Endodermal cell (in vitro differentiated cells): ENCODE results near the gene IER2. TPM values are rescaled to one million over a fixed set of nuclear protein-coding genes. Genes with fewer than 3 reads are reported as not detected.

Experiments
- DNase-seq: peaks from one replicate; pipeline ENCODE4 v3.0.0-alpha.2; 2017
- H3K27ac ChIP-seq: 2 replicates; pipeline ENCODE4 v1.5.1; 2013; ENCODE audit warnings: mild to moderate bottlenecking, low read depth, low read length, moderate library complexity
- H3K27me3 ChIP-seq: 2 replicates; pipeline ENCODE4 v1.6.1; 2013; ENCODE audit warnings: mild to moderate bottlenecking, low read length, moderate library complexity; ENCODE audit not compliant: insufficient read depth, control insufficient read depth, poor library complexity, severe bottlenecking
- H3K36me3 ChIP-seq: 2 replicates; pipeline ENCODE4 v1.7.0; 2013; ENCODE audit warnings: mild to moderate bottlenecking, low read length, moderate library complexity; ENCODE audit not compliant: control insufficient read depth, insufficient read depth
- H3K4me1 ChIP-seq: one replicate; pipeline ENCODE4 v1.7.0; 2013; ENCODE audit warnings: low read length; ENCODE audit not compliant: control insufficient read depth, insufficient read depth
- H3K4me3 ChIP-seq: 2 replicates; pipeline ENCODE4 v1.5.1; 2013; ENCODE audit warnings: mild to moderate bottlenecking, low read length, moderate library complexity
- H3K9ac ChIP-seq: 2 replicates; pipeline ENCODE4 v1.6.1; 2013; ENCODE audit warnings: mild to moderate bottlenecking, low read length, moderate library complexity; ENCODE audit not compliant: poor library complexity, severe bottlenecking; ENCODE audit errors: extremely low read depth
- H3K9me3 ChIP-seq: 2 replicates; pipeline ENCODE4 v1.6.1; 2013; ENCODE audit warnings: mild to moderate bottlenecking, low read length, moderate library complexity; ENCODE audit not compliant: control insufficient read depth
- H3K27ac Mint-ChIP-seq: 2 replicates; pipeline ENCODE4 v1.8.0; 2020; ENCODE audit warnings: mixed read lengths
- H3K27me3 Mint-ChIP-seq: 2 replicates; pipeline ENCODE4 v1.8.0; 2021; ENCODE audit warnings: mild to moderate bottlenecking, mixed read lengths; ENCODE audit not compliant: insufficient read depth
- H3K36me3 Mint-ChIP-seq: 2 replicates; pipeline ENCODE4 v1.8.0; 2020; ENCODE audit warnings: low read depth, mixed read lengths
- H3K4me1 Mint-ChIP-seq: 2 replicates; pipeline ENCODE4 v1.8.0; 2020; ENCODE audit warnings: mixed read lengths
- H3K4me3 Mint-ChIP-seq: 2 replicates; pipeline ENCODE4 v1.8.0; 2020; ENCODE audit warnings: mild to moderate bottlenecking, moderate library complexity, mixed read lengths
- H3K9me3 Mint-ChIP-seq: 2 replicates; pipeline ENCODE4 v1.8.0; 2020; ENCODE audit warnings: mild to moderate bottlenecking, mixed read lengths
- CTCF ChIP-seq: fragments of 200-600 bp; sonication (generic); conservative IDR thresholded peaks from 2 replicates; pipeline ENCODE4 v1.5.0; 2021; ENCODE audit warnings: antibody characterized with exemption, mild to moderate bottlenecking
- WGBS, 2 experiments: methylation state at CpG; one replicate each; pipeline versions ENCODE4 v1.1.5 to v1.1.7; 2013; ENCODE audit warnings: missing lambda C conversion rate in 2 of 2, mixed read lengths in 1 of 2; ENCODE audit not compliant: insufficient coverage in 1 of 2, insufficient read length in 1 of 2; 5-methylcytosine and 5-hydroxymethylcytosine counted together
- total RNA-seq, 2 donors: library from RNA; stranded (reverse); fragmentation: NEBNext Ultra II Directional in 1 of 2; extraction: Animal tissue kit (Norgen Biotek cat#: 25700) in 1 of 2; gene quantifications; 2 replicates in 1 of 2; 3 replicates in 1 of 2; pipeline ENCODE4 v1.2.1, GENCODE V29; 2021

IER2 gene
- total RNA-seq, 2 donors from 2014 or later, result 55.3 to 66.6 TPM

- Histone ChIP-seq H3K27me3 (no peaks in the 10 kb centered on the region), H3K36me3 (no peaks in the 10 kb centered on the region), H3K9ac (peak overlapping the region; percentile 99), H3K9me3 (no peaks in the 10 kb centered on the region), H3K4me3 (peak overlapping the region; percentile 82), H3K27ac (peak overlapping the region; percentile 97), H3K4me1 (peaks cover 7% of the 10 kb centered on the region)
- TF ChIP-seq CTCF, result peak; percentile 70
- Mint-ChIP-seq H3K27me3 (no peaks in the 10 kb centered on the region), H3K4me1 (peaks cover 6% of the 10 kb centered on the region), H3K36me3 (peaks cover 13% of the 10 kb centered on the region), H3K27ac (peak overlapping the region; percentile 98), H3K9me3 (no peaks in the 10 kb centered on the region), H3K4me3 (peak overlapping the region; percentile 100)
- DNase-seq, result peak; percentile 94
- whole genome bisulfite sequencing, 2 experiments, result 1% methylated on average over 13 to 24 of the region's 24 CpGs
These were observed 4.8 kb downstream of the IER2 start for GRCh38 chr19:13154911-13155471.

- Mint-ChIP-seq H3K36me3 (peaks cover 13% of the 10 kb centered on the region), H3K9me3 (no peaks in the 10 kb centered on the region), H3K4me3 (peak overlapping the region; percentile 100), H3K27me3 (no peaks in the 10 kb centered on the region), H3K4me1 (peaks cover 7% of the 10 kb centered on the region), H3K27ac (peak overlapping the region; percentile 98)
- Histone ChIP-seq H3K4me3 (peak overlapping the region; percentile 82), H3K27me3 (no peaks in the 10 kb centered on the region), H3K27ac (peak overlapping the region; percentile 97), H3K36me3 (no peaks in the 10 kb centered on the region), H3K4me1 (peaks cover 7% of the 10 kb centered on the region), H3K9me3 (no peaks in the 10 kb centered on the region), H3K9ac (peak overlapping the region; percentile 99)
- WGBS, 2 experiments, result 4 to 6% methylated on average over 12 to 53 of the region's 55 CpGs
- DNase-seq, result peak; percentile 94
- TF ChIP-seq CTCF, result no peak
These were observed 5.5 kb downstream of the IER2 start for GRCh38 chr19:13155472-13156359.

- 87 to 100% methylated on average over 1 to 2 of the region's 3 CpGs for WGBS, 2 experiments
- no peak overlapping the region for H3K27ac Mint-ChIP-seq
These were observed 9.5 kb downstream of the IER2 start for GRCh38 chr19:13159713-13160112.

More at GRCh38 chr19:13159713-13160112, 9.5 kb downstream of the IER2 start:
- H3K36me3 Mint-ChIP-seq, result no peaks in the 10 kb centered on the region
- H3K9me3 ChIP-seq, result no peaks in the 10 kb centered on the region
- no peak overlapping the region for H3K27ac ChIP-seq
- no peak overlapping the region for H3K4me3 ChIP-seq
- no peak for TF ChIP-seq CTCF
- peaks cover 13% of the 10 kb centered on the region for H3K4me1 ChIP-seq
- peaks cover 11% of the 10 kb centered on the region for H3K4me1 Mint-ChIP-seq
- H3K9me3 Mint-ChIP-seq, result no peaks in the 10 kb centered on the region
- no peak for DNase-seq
- no peaks in the 10 kb centered on the region for H3K27me3 Mint-ChIP-seq
- H3K27me3 ChIP-seq, result no peaks in the 10 kb centered on the region
- no peak overlapping the region for H3K4me3 Mint-ChIP-seq
- no peak overlapping the region for H3K9ac ChIP-seq
- H3K36me3 ChIP-seq, result no peaks in the 10 kb centered on the region
